GM12865 (cell line): ENCODE data around the gene CHRNA9.
"Not testable (repeated sequence)": the region's sequence is repeated elsewhere in the genome, so short reads cannot be mapped to it uniquely, and the experiment has no call there.

Experiments
- DNase-seq: peaks from one replicate; pipeline ENCODE4 v3.0.0; 2010; ENCODE audit warnings: low read depth
- H3K4me3 ChIP-seq: 2 replicates; pipeline ENCODE4 v1.5.1; 2011; ENCODE audit warnings: mild to moderate bottlenecking, low read depth, low read length, control low read depth
- CTCF ChIP-seq: IDR thresholded peaks from 2 replicates; pipeline ENCODE4 v1.5.1; 2011; ENCODE audit warnings: low read length, control low read depth, low read depth, inconsistent platforms; ENCODE audit not compliant: insufficient read depth; ENCODE audit errors: missing control alignments

The CHRNA9 gene

GRCh38 chr4:40379248-40379647 lies 44.1 kb downstream of the CHRNA9 start:
- TF ChIP-seq CTCF = no peak
- no peak overlapping the region for H3K4me3 ChIP-seq
- no peak for DNase-seq

GRCh38 chr4:40380647-40381046 lies 45.5 kb downstream of the CHRNA9 start:
- DNase-seq = no peak
- no peak overlapping the region for H3K4me3 ChIP-seq
- no peak for TF ChIP-seq CTCF

DNA sequence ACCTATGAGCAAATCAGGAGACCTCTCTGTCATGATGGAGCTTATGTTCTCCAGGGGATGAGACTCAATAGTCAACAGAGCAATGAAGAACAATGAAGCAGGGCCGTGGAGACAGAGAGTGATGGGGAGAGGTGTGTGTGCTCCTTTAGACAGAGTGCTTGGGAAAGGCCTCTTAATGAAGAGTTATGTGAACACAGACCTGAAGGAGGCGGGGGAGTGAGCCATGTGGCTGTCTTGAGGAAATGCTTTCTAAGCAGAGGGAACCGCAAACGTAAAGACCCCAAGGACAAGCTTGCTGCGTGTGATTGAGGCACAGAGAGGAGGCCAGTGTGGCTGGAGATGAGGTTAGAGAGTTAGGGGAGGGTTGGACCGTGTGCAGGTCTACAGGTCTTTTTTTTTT lies 53.1 kb downstream of the CHRNA9 start:
- peak; percentile 14 for DNase-seq
- H3K4me3 ChIP-seq = no peak overlapping the region

GRCh38 chr4:40389986-40390385 lies 54.9 kb downstream of the CHRNA9 start:
- no peak for TF ChIP-seq CTCF
- no peak for DNase-seq
- H3K4me3 ChIP-seq = no peak overlapping the region

More for the DNA sequence above, 53.1 kb downstream of the CHRNA9 start:
- no peak for TF ChIP-seq CTCF

- not testable (repeated sequence) for H3K4me3 ChIP-seq
Measured at GRCh38 chr4:40392241-40392640, 57.1 kb downstream of the CHRNA9 start.

GRCh38 chr4:40394236-40394635 lies 59.1 kb downstream of the CHRNA9 start:
- DNase-seq = no peak
- H3K4me3 ChIP-seq = no peak overlapping the region
- no peak for TF ChIP-seq CTCF

More at GRCh38 chr4:40392241-40392640, 57.1 kb downstream of the CHRNA9 start:
- DNase-seq = not testable (repeated sequence)

- TF ChIP-seq CTCF = no peak
- no peak for DNase-seq
- H3K4me3 ChIP-seq = no peak overlapping the region
Measured at GRCh38 chr4:40395166-40395900, 60.2 kb downstream of the CHRNA9 start.
